ENCODE data around the gene TGFB1. TPM values are rescaled to one million over a fixed set of nuclear protein-coding genes. Genes with fewer than 3 reads are reported as not detected.

TGFB1 gene
- total and polyA plus RNA-seq, 2 of the 13 experiments (the other 11 are each of a cell fraction or from before 2014, with no cell fraction given) = 4.1 to 5.4 TPM

GRCh38 chr19:41328157-41328841 lies 25.4 kb downstream of the TGFB1 start:
- Histone ChIP-seq H2AFZ (ENCODE audit: low read length) (no peak overlapping the region), H3K36me3 (replicated peaks in 1 of 2; ENCODE audit: control insufficient read depth in 1 of 2, insufficient read depth in 2 of 2, low read length in 2 of 2) (peaks cover 14 to 34% of the 10 kb centered on the region in 2 experiments; a peak in 4 of 5 replicates), H3K4me1 (ENCODE audit: insufficient read depth, low read length) (peaks cover 42% of the 10 kb centered on the region), H3K4me3 (replicated peaks in 1 of 3; ENCODE audit: insufficient read depth in 1 of 3, low read depth in 2 of 3, low read length in 3 of 3) (no peak overlapping the region), H3K27ac (ENCODE audit: extremely low read length, insufficient read depth, low read length) (no peak overlapping the region), H3K79me2 (ENCODE audit: insufficient read depth, low read length) (peaks cover 2% of the 10 kb centered on the region), H3K9me3 (ENCODE audit: low read length) (no peaks in the 10 kb centered on the region), H3K4me2 (ENCODE audit: low read depth, low read length) (no peak overlapping the region), H3K9ac (ENCODE audit: insufficient read depth, low read depth, low read length) (no peak overlapping the region), H4K20me1 (ENCODE audit: insufficient read depth, low read length) (no peaks in the 10 kb centered on the region), H3K27me3 (ENCODE audit: control insufficient read depth in 1 of 2, insufficient read depth in 2 of 2, low read length in 2 of 2) (no peaks in the 10 kb centered on the region)
- CTCF ChIA-PET (ENCODE audit: low intra/inter-chr PET ratio, low total read pairs) = no interaction called here
- WGBS (ENCODE audit: low lambda C conversion rate) = 94% methylated on average over 16 of the region's 22 CpGs
- in situ Hi-C loops (cut with HindIII; ENCODE audit: extremely low pct_ligation_motif_present, low pct_unique_long_range_greater_than_20kb) = no loop called here
- FAIRE-seq (no peak), DNase-seq (ENCODE audit: low spot score) (no peak), ATAC-seq (no peak)
- POLR2A ChIA-PET = interaction anchor here (0.6 to 0.8 kb wide), 2 partner anchors 111 to 124 kb away, joined by 3 read pairs; partner anchors contain the start of gene DMAC2
- TF ChIP-seq ZBTB33 (CRISPR knock-in tag; IDR thresholded peaks at IDR 0.05) = 0 out of 2 replicates have a peak, but pooled peaks have one; percentile 40
- TF ChIP-seq MATR3 (CRISPR knock-in tag; IDR thresholded peaks at IDR 0.05) = no peak
- no TSS peak for BruUV-seq (replicated peaks)
- intact Hi-C loops (cut with micrococcal nuclease; ENCODE audit: unreplicated experiment) = no loop called here

GRCh38 chr19:41327576-41328156 lies 26.1 kb downstream of the TGFB1 start:
- 96% methylated on average over 6 of the region's 33 CpGs for WGBS (ENCODE audit: low lambda C conversion rate)
- H4K20me1 ChIP-seq (ENCODE audit: insufficient read depth, low read length) = no peaks in the 10 kb centered on the region
- ChIA-PET CTCF (ENCODE audit: low intra/inter-chr PET ratio, low total read pairs) (no interaction called here), POLR2A (interaction anchor here (0.6 to 1.3 kb wide), 3 partner anchors 24 to 124 kb away, joined by 3 to 6 read pairs (median 3); partner anchors contain the start of gene DMAC2)
- H3K9ac ChIP-seq (ENCODE audit: insufficient read depth, low read depth, low read length) = no peak overlapping the region
- DNase-seq (ENCODE audit: low spot score) (no peak), FAIRE-seq (no peak), ATAC-seq (no peak)
- peaks cover 14 to 34% of the 10 kb centered on the region in 2 experiments; a peak in 4 of 5 replicates for H3K36me3 ChIP-seq (replicated peaks in 1 of 2; ENCODE audit: control insufficient read depth in 1 of 2, insufficient read depth in 2 of 2, low read length in 2 of 2)
- no peak overlapping the region for H3K4me3 ChIP-seq (replicated peaks in 1 of 3; ENCODE audit: insufficient read depth in 1 of 3, low read depth in 2 of 3, low read length in 3 of 3)
- H2AFZ ChIP-seq (ENCODE audit: low read length) = no peak overlapping the region
- intact Hi-C loops (cut with micrococcal nuclease; ENCODE audit: unreplicated experiment) = no loop called here
- H3K9me3 ChIP-seq (ENCODE audit: low read length) = no peaks in the 10 kb centered on the region
- H3K27ac ChIP-seq (ENCODE audit: extremely low read length, insufficient read depth, low read length) = no peak overlapping the region
- peaks cover 48% of the 10 kb centered on the region for H3K4me1 ChIP-seq (ENCODE audit: insufficient read depth, low read length)
- no peak overlapping the region for H3K4me2 ChIP-seq (ENCODE audit: low read depth, low read length)
- no peaks in the 10 kb centered on the region for H3K27me3 ChIP-seq (ENCODE audit: control insufficient read depth in 1 of 2, insufficient read depth in 2 of 2, low read length in 2 of 2)
- peaks cover 2% of the 10 kb centered on the region for H3K79me2 ChIP-seq (ENCODE audit: insufficient read depth, low read length)
- no TSS peak for BruUV-seq (replicated peaks)
- in situ Hi-C loops (cut with HindIII; ENCODE audit: extremely low pct_ligation_motif_present, low pct_unique_long_range_greater_than_20kb) = no loop called here
- TF ChIP-seq ZNF562 (CRISPR knock-in tag; IDR thresholded peaks at IDR 0.05; ENCODE audit: borderline replicate concordance) (no peak), ZBTB33 (CRISPR knock-in tag; IDR thresholded peaks at IDR 0.05) (peak; percentile 84), ELF4 (CRISPR knock-in tag; IDR thresholded peaks at IDR 0.05; ENCODE audit: borderline replicate concordance) (no peak), ZFP91 (CRISPR knock-in tag; IDR thresholded peaks at IDR 0.05; ENCODE audit: borderline replicate concordance) (0 out of 2 replicates have a peak, but pooled peaks have one; percentile 32), RBFOX2 (IDR thresholded peaks at IDR 0.05; ENCODE audit: low read depth, low read length) (peak; percentile 56), AGO1 (IDR thresholded peaks at IDR 0.05; ENCODE audit: low read depth, low read length, poor library complexity, severe bottlenecking) (peak; percentile 39), HNRNPL (IDR thresholded peaks at IDR 0.05; ENCODE audit: low read depth, low read length) (0 out of 2 replicates have a peak, but pooled peaks have one; percentile 56), ERF (CRISPR knock-in tag; IDR thresholded peaks at IDR 0.05) (no peak), JUN (CRISPR knock-in tag; IDR thresholded peaks at IDR 0.05) (no peak)

All from HepG2 (cell line).